Body of pancreas (tissue), 4 donors: Measurements from ENCODE around the gene SLC24A3.

ENCODE experiments used
- CTCF ChIP-seq, 7 experiments: fragments of 450-650 bp in 4 of 7; fragments of 200-600 bp in 3 of 7; sonication (generic) in 3 of 7; IDR thresholded peaks; one replicate each; pipeline ENCODE4 v1.5.1; 2016 to 2019; ENCODE audit warnings: antibody characterized with exemption in 7 of 7
- POLR2A ChIP-seq, 3 donors: fragments of 450-650 bp; IDR thresholded peaks; one replicate each; pipeline ENCODE4 v1.6.1; 2016; ENCODE audit warnings: antibody characterized with exemption in 3 of 3, mild to moderate bottlenecking in 2 of 3

DNA sequence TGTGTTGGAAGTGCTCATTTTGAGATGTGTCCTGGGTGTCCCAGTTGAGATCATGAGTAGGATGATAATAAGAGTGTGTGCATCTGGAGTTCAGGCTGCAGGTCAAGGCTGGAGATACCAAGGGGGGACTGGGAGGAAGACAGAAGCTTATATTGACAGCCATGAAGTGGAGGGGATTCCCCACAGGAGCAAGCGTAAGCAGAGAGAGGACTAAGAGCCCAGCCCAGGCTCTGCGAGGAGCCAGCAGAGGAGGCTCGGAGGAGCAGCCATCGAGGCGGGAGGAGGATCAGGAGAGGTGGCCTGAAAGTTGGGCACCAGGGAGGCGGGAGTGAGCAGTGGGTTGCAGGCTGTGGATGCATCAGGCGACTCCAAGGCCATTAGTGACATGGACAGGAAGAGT lies 116.2 kb downstream of the SLC24A3 start:
- TF ChIP-seq CTCF (IDR thresholded peaks at IDR 0.05) = no peak
- TF ChIP-seq POLR2A (IDR thresholded peaks at IDR 0.05) = no peak
